ENCODE results near the gene LIPG.

LIPG gene

GRCh38 chr18:49609256-49610021 lies 47.6 kb downstream of the LIPG start:
- no peak for TF ChIP-seq CTCF (IDR thresholded peaks at IDR 0.05; ENCODE audit: control insufficient read depth, insufficient read depth, low read depth, low read length, missing control alignments)
- H3K4me3 ChIP-seq (ENCODE audit: control insufficient read depth, low read depth, low read length): no peak overlapping the region
- no peak for DNase-seq (ENCODE audit: low read depth)

- H3K4me3 ChIP-seq (ENCODE audit: control insufficient read depth, low read depth, low read length): no peak overlapping the region
- TF ChIP-seq CTCF (IDR thresholded peaks at IDR 0.05; ENCODE audit: control insufficient read depth, insufficient read depth, low read depth, low read length, missing control alignments): no peak
- DNase-seq (ENCODE audit: low read depth): no peak
Observed at GRCh38 chr18:49610022-49610445, 48.2 kb downstream of the LIPG start.

GRCh38 chr18:49611316-49611715 lies 49.5 kb downstream of the LIPG start:
- no peak overlapping the region for H3K4me3 ChIP-seq (ENCODE audit: control insufficient read depth, low read depth, low read length)
- TF ChIP-seq CTCF (IDR thresholded peaks at IDR 0.05; ENCODE audit: control insufficient read depth, insufficient read depth, low read depth, low read length, missing control alignments): no peak
- no peak for DNase-seq (ENCODE audit: low read depth)

- no peak overlapping the region for H3K4me3 ChIP-seq (ENCODE audit: control insufficient read depth, low read depth, low read length)
- TF ChIP-seq CTCF (IDR thresholded peaks at IDR 0.05; ENCODE audit: control insufficient read depth, insufficient read depth, low read depth, low read length, missing control alignments): no peak
- no peak for DNase-seq (ENCODE audit: low read depth)
Observed at GRCh38 chr18:49612515-49613033, 50.7 kb downstream of the LIPG start.

- H3K4me3 ChIP-seq (ENCODE audit: control insufficient read depth, low read depth, low read length): no peak overlapping the region
- no peak for DNase-seq (ENCODE audit: low read depth)
- TF ChIP-seq CTCF (IDR thresholded peaks at IDR 0.05; ENCODE audit: control insufficient read depth, insufficient read depth, low read depth, low read length, missing control alignments): no peak
Observed at GRCh38 chr18:49613141-49613640, 51.3 kb downstream of the LIPG start.

- TF ChIP-seq CTCF (IDR thresholded peaks at IDR 0.05; ENCODE audit: control insufficient read depth, insufficient read depth, low read depth, low read length, missing control alignments): no peak
- H3K4me3 ChIP-seq (ENCODE audit: control insufficient read depth, low read depth, low read length): no peak overlapping the region
- no peak for DNase-seq (ENCODE audit: low read depth)
Observed at GRCh38 chr18:49613641-49614151, 51.8 kb downstream of the LIPG start.

Measured in AG09309 (cell line).